ENCODE measurements around the gene PDP2. TPM values are rescaled to one million over a fixed set of nuclear protein-coding genes. Genes with fewer than 3 reads are reported as not detected.

The PDP2 gene
- total RNA-seq, 1 experiment from 2014 or later, result 9.8 TPM

DNA sequence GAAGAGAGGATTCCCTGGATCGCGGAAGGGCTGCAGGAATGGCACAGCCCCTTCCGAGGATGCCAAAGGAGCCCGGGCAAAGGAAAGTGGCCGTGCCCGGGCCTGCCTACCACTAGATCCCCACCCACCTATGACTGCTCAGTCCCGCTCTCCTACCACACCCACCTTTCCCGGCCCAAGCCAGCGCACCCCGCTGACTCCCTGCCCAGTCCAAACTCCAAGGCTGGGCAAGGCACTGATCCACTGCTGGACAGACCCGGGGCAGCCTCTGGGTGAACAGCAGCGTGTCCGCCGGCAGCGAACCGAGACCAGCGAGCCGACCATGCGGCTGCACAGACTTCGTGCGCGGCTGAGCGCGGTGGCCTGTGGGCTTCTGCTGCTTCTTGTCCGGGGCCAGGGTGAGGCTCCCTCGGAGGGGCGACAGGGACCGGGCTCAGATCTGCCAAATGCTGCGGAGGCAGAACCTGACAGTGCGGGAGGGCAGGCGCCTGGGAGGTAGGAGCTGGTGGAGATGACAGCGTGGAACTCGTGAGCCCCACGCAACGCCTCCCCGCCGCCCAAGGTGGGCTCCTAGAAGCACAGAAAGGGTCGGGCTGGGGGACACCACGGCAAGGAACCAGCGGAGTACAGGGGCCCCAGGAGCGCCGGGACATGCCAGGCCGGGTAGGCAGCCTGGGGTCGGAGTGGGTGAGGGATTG is 55.1 kb downstream of the PDP2 start, which contains the start of gene CES2:
TSS of gene CES2 (plus strand) at position 203 of the 698 bp plus-strand sequence. CDS start at position 323, 120 bp downstream.
- no peak for DNase-seq (ENCODE audit: low spot score)

DNA sequence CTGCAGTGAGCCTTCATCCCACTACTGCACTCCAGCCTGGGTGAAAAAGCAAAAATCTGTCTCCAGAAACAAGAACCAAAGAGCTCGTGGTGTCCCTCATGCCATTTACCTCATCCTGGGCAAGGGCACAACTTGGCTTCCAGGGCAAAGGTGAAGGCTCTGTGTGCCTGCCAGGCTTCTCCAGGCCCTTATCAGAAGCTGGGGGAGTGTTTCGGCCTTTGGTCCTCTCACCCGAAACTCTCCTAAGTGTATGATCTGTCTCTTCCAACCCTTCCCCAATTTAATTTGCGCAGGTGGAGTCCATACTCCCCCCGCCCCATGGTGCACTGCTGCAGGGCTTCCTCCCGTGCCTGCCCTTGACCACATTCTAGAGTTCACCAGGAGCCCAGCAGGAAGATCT is 56.1 kb downstream of the PDP2 start:
- DNase-seq (ENCODE audit: low spot score), result no peak

- DNase-seq (ENCODE audit: low spot score), result no peak
These were observed 56.7 kb downstream of the PDP2 start for GRCh38 chr16:66936889-66937554.

DNA sequence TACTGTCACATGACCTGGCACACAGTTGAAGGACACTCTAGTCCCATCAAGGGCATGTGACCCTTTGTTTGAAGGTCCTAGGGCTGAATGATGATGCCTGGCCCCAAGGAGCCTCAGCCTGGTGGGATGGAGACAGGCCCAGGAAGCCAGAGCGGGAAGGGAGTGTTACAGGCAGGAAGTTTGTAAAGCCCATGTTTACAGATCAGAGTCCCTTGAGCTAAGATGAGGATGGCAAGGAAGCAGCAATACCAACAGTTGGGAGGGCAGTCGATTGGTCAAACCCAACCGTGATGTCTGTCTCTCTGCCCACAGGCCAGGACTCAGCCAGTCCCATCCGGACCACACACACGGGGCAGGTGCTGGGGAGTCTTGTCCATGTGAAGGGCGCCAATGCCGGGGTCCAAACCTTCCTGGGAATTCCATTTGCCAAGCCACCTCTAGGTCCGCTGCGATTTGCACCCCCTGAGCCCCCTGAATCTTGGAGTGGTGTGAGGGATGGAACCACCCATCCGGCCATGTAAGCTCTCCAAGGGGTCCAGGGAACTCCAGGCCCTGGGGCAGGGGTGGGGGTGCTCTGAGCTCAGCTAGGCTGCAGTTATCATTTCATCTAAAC is 57.5 kb downstream of the PDP2 start:
- DNase-seq (ENCODE audit: low spot score), result no peak

DNA sequence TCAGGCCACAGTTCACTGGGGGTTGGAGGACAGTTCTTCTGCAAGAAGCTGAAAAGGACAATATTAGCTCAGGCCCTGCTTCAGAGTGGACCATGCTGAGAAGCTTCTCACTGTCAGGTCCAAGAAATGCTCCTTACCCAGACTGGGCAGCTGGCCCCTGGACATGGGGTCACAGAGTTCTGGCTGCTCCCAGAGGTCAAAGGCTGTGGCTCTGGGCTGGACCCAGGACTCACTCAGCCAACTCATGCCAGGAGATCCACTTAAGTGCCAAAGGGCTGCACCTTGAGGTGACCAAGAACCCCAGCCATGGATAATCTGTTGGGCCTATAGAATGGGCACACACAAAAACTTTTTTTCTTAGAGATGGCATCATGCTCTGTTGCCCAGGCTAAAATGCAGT is 59.1 kb downstream of the PDP2 start:
- DNase-seq (ENCODE audit: low spot score), result no peak

DNA sequence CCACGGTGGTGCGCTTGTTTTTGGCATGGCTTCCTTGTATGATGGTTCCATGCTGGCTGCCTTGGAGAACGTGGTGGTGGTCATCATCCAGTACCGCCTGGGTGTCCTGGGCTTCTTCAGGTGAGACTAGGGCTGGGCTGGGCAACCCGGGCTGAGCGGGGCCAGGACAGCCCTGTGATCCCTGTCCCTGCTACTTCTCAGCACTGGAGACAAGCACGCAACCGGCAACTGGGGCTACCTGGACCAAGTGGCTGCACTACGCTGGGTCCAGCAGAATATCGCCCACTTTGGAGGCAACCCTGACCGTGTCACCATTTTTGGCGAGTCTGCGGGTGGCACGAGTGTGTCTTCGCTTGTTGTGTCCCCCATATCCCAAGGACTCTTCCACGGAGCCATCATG is 59.9 kb downstream of the PDP2 start:
- no peak for DNase-seq (ENCODE audit: low spot score)

Other genes starting within 250 kb of the PDP2 start
- 22.7 and 23.4 TPM in 2 replicates for gene CMTM4, start 183.8 kb upstream of the PDP2 start, total RNA-seq (2014; rRNA removed; shearing (Covaris generic))
- 47.7 and 52.8 TPM in 2 replicates for gene DYNC1LI2, start 128.9 kb upstream of the PDP2 start, total RNA-seq (2014; rRNA removed; shearing (Covaris generic))
- gene TERB1, start 78.9 kb upstream of the PDP2 start, total RNA-seq (2014; rRNA removed; shearing (Covaris generic)), result 0.27 TPM in 1 of 2 replicates, not detected in the other
- gene NAE1, start 49.5 kb upstream of the PDP2 start, total RNA-seq (2014; rRNA removed; shearing (Covaris generic)), result 132 and 142 TPM in 2 replicates
- not detected in 2 replicates for gene CA7, start 36.1 kb upstream of the PDP2 start, total RNA-seq (2014; rRNA removed; shearing (Covaris generic))
- gene CDH16, start 38.4 kb downstream of the PDP2 start, total RNA-seq (2014; rRNA removed; shearing (Covaris generic)), result not detected in 2 replicates
- gene RRAD, start 45.0 kb downstream of the PDP2 start, total RNA-seq (2014; rRNA removed; shearing (Covaris generic)), result 0.12 TPM in 1 of 2 replicates, not detected in the other
- 207 and 213 TPM in 2 replicates for gene CIAO2B, start 53.9 kb downstream of the PDP2 start, total RNA-seq (2014; rRNA removed; shearing (Covaris generic))
- gene CES2, start 55.0 kb downstream of the PDP2 start, total RNA-seq (2014; rRNA removed; shearing (Covaris generic)), result 13.8 and 15.6 TPM in 2 replicates
- gene CES3, start 80.8 kb downstream of the PDP2 start, total RNA-seq (2014; rRNA removed; shearing (Covaris generic)), result 0.68 and 1.2 TPM in 2 replicates
- gene CES4A, start 108.1 kb downstream of the PDP2 start, total RNA-seq (2014; rRNA removed; shearing (Covaris generic)), result not detected in 2 replicates
- 68.0 and 81.0 TPM in 2 replicates for gene CBFB, start 148.6 kb downstream of the PDP2 start, total RNA-seq (2014; rRNA removed; shearing (Covaris generic))
- 13.8 and 14.8 TPM in 2 replicates for gene PHAF1, start 229.4 kb downstream of the PDP2 start, total RNA-seq (2014; rRNA removed; shearing (Covaris generic))